Keratinocyte (primary cell): ENCODE data around the gene TLCD3A. TPM values are rescaled to one million over a fixed set of nuclear protein-coding genes. Genes with fewer than 3 reads are reported as not detected.
"Not testable (repeated sequence)": the region's sequence is repeated elsewhere in the genome, so short reads cannot be mapped to it uniquely, and the experiment has no call there.

ENCODE experiments used
- DNase-seq: peaks from one replicate; pipeline ENCODE4 v3.0.0-alpha.2; 2011; ENCODE audit warnings: low read depth, missing footprints, low spot score
- FAIRE-seq: peaks from 2 replicates; lab custom pipeline; 2011; peaks lifted over from hg19 to GRCh38; lab: Jason Lieb, UNC
- H2AFZ ChIP-seq: 2 replicates; pipeline ENCODE4 v1.6.0; 2012; ENCODE audit warnings: low read length, control low read depth, inconsistent platforms; ENCODE audit not compliant: control insufficient read depth
- H3K27ac ChIP-seq: 2 replicates; pipeline ENCODE4 v1.5.1; 2011; ENCODE audit warnings: low read length; ENCODE audit not compliant: control insufficient read depth, insufficient read depth
- H3K27me3 ChIP-seq: 3 replicates; pipeline ENCODE4 v1.6.0; 2011; ENCODE audit warnings: low read length; ENCODE audit not compliant: control insufficient read depth, insufficient read depth; ENCODE audit errors: extremely low read depth
- H3K36me3 ChIP-seq, 2 experiments: 2 replicates in 1 of 2; 3 replicates in 1 of 2; pipeline ENCODE4 v1.5.1; 2011; ENCODE audit warnings: low read length in 2 of 2, mild to moderate bottlenecking in 1 of 2; ENCODE audit not compliant: control insufficient read depth in 2 of 2, insufficient read depth in 2 of 2; ENCODE audit errors: extremely low read depth in 1 of 2
- H3K4me1 ChIP-seq: 3 replicates; pipeline ENCODE4 v1.5.1; 2011; ENCODE audit warnings: low read length; ENCODE audit not compliant: control insufficient read depth, insufficient read depth; ENCODE audit errors: extremely low read depth
- H3K4me2 ChIP-seq: 3 replicates; pipeline ENCODE4 v1.6.0; 2011; ENCODE audit warnings: low read depth, low read length; ENCODE audit not compliant: control insufficient read depth, insufficient read depth; ENCODE audit errors: extremely low read depth
- H3K4me3 ChIP-seq, 3 experiments: fragments of 200-600 bp in 1 of 3; sonication (generic) in 1 of 3; 2 replicates in 2 of 3; 3 replicates in 1 of 3; pipeline ENCODE4 v1.5.1; 2011 to 2016; ENCODE audit warnings: low read length in 3 of 3, mild to moderate bottlenecking in 3 of 3, control low read depth in 2 of 3, inconsistent platforms in 1 of 3, low read depth in 1 of 3, mixed read lengths in 1 of 3, mixed run types in 1 of 3, moderate library complexity in 1 of 3; ENCODE audit not compliant: control insufficient read depth in 2 of 3, insufficient read depth in 2 of 3; ENCODE audit errors: extremely low read depth in 1 of 3
- H3K79me2 ChIP-seq: 2 replicates; pipeline ENCODE4 v1.6.0; 2012; ENCODE audit warnings: low read length; ENCODE audit not compliant: control insufficient read depth, insufficient read depth
- H3K9ac ChIP-seq: 3 replicates; pipeline ENCODE4 v1.6.0; 2011; ENCODE audit warnings: low read length; ENCODE audit not compliant: control insufficient read depth, insufficient read depth; ENCODE audit errors: extremely low read depth
- H3K9me1 ChIP-seq: 3 replicates; pipeline ENCODE4 v1.6.0; 2011; ENCODE audit warnings: low read length; ENCODE audit not compliant: control insufficient read depth, insufficient read depth; ENCODE audit errors: extremely low read depth
- H3K9me3 ChIP-seq: 2 replicates; pipeline ENCODE4 v1.5.1; 2012; ENCODE audit warnings: low read depth, low read length; ENCODE audit not compliant: control insufficient read depth
- H4K20me1 ChIP-seq: 3 replicates; pipeline ENCODE4 v1.6.0; 2011; ENCODE audit warnings: low read length; ENCODE audit not compliant: control insufficient read depth, insufficient read depth; ENCODE audit errors: extremely low read depth
- CTCF ChIP-seq, 3 experiments: IDR thresholded peaks in 1 of 3; conservative IDR thresholded peaks in 1 of 3; optimal IDR thresholded peaks in 1 of 3; 2 replicates in 2 of 3; 3 replicates in 1 of 3; pipeline versions ENCODE3 to v1.5.1; 2011; ENCODE audit warnings: low read length in 3 of 3, mild to moderate bottlenecking in 3 of 3, moderate library complexity in 2 of 3, control low read depth in 1 of 3, inconsistent platforms in 1 of 3; ENCODE audit not compliant: insufficient read depth in 2 of 3; ENCODE audit errors: extremely low read depth in 1 of 3
- EZH2 ChIP-seq: IDR thresholded peaks from one replicate; pipeline ENCODE4 v1.6.1; 2012; ENCODE audit warnings: inconsistent platforms, mild to moderate bottlenecking, low read length, moderate library complexity
- dilution Hi-C: fragments of 300-500 bp; cut with MboI; formaldehyde crosslinking; loops from one replicate; pipeline ENCODE4 v1.7.0; 2020; ENCODE audit warnings: low sequenced_read_pairs; ENCODE audit not compliant: extremely low pct_ligation_motif_present
- polyA plus RNA-seq, 5 experiments: library from polyadenylated mRNA; depleted of rRNA in 3 of 5; stranded (reverse) in 3 of 5; stranded (forward) in 1 of 5; unstranded in 1 of 5; fragments of >200 nt; gene quantifications; 1 replicate in 1 of 5; 2 replicates in 3 of 5; 3 replicates in 1 of 5; pipeline versions ENCODE4 v1.2.1 to v1.2.3, GENCODE V29; 2011 to 2012; ENCODE audit warnings: missing spikeins in 2 of 5, low read depth in 1 of 5, low replicate concordance in 1 of 5

The TLCD3A gene
- polyA plus RNA-seq, 1 donor (not counting 4 experiments of a cell fraction or from before 2014, with no cell fraction given): 34.1 TPM

- Histone ChIP-seq H3K9me3 (no peaks in the 10 kb centered on the region), H3K4me3 (no peak overlapping the region), H3K9me1 (peaks cover 2% of the 10 kb centered on the region), H2AFZ (no peak overlapping the region), H3K36me3 (peaks cover 15 to 16% of the 10 kb centered on the region in 2 experiments), H3K9ac (no peak overlapping the region), H3K27me3 (no peaks in the 10 kb centered on the region), H3K79me2 (peaks cover 9% of the 10 kb centered on the region), H3K4me2 (no peak overlapping the region), H4K20me1 (no peaks in the 10 kb centered on the region), H3K27ac (no peak overlapping the region), H3K4me1 (peaks cover 36% of the 10 kb centered on the region)
- DNase-seq (no peak), FAIRE-seq (no peak)
- TF ChIP-seq EZH2 (no peak), CTCF (optimal IDR thresholded peaks at IDR 0.05 in 1 of 3, IDR thresholded peaks at IDR 0.05 in 1 of 3, conservative IDR thresholded peaks at IDR 0.05 in 1 of 3; ENCODE audit: extremely low read depth in 1 of 3, insufficient read depth in 2 of 3, low read length in 3 of 3) (no peak)
- dilution Hi-C loops: no loop called here
Measured at GRCh38 chr17:696369-696768, 36.0 kb upstream of the TLCD3A start.

- FAIRE-seq (no peak), DNase-seq (no peak)
- H3K4me3 ChIP-seq: no peak overlapping the region
- dilution Hi-C loops: no loop called here
- no peaks in the 10 kb centered on the region for H4K20me1 ChIP-seq
- H2AFZ ChIP-seq: no peak overlapping the region
- no peak overlapping the region for H3K4me2 ChIP-seq
- TF ChIP-seq CTCF (optimal IDR thresholded peaks at IDR 0.05 in 1 of 3, IDR thresholded peaks at IDR 0.05 in 1 of 3, conservative IDR thresholded peaks at IDR 0.05 in 1 of 3; ENCODE audit: extremely low read depth in 1 of 3, insufficient read depth in 2 of 3, low read length in 3 of 3) (no peak), EZH2 (no peak)
- no peak overlapping the region for H3K27ac ChIP-seq
- H3K36me3 ChIP-seq: peaks cover 15 to 18% of the 10 kb centered on the region in 2 experiments
- no peak overlapping the region for H3K9ac ChIP-seq
- no peaks in the 10 kb centered on the region for H3K27me3 ChIP-seq
- H3K9me1 ChIP-seq: peaks cover 2% of the 10 kb centered on the region
- H3K79me2 ChIP-seq: peaks cover 10% of the 10 kb centered on the region
- no peaks in the 10 kb centered on the region for H3K9me3 ChIP-seq
- H3K4me1 ChIP-seq: peaks cover 24% of the 10 kb centered on the region
Measured at GRCh38 chr17:697682-698081, 34.7 kb upstream of the TLCD3A start.

- H3K4me3 ChIP-seq, H3K9me1 ChIP-seq, H3K9me3 ChIP-seq, dilution Hi-C loops, H3K4me2 ChIP-seq, H3K27me3 ChIP-seq, H3K27ac ChIP-seq, H3K9ac ChIP-seq, FAIRE-seq, H2AFZ ChIP-seq, DNase-seq, H4K20me1 ChIP-seq: not testable (repeated sequence)
- Histone ChIP-seq H3K79me2 (peaks cover 12% of the 10 kb centered on the region), H3K36me3 (peaks cover 15 to 18% of the 10 kb centered on the region in 2 experiments), H3K4me1 (peaks cover 20% of the 10 kb centered on the region)
Measured at GRCh38 chr17:698096-698495, 34.3 kb upstream of the TLCD3A start.
